ENCODE results near the gene TPK1.

The TPK1 gene

DNA sequence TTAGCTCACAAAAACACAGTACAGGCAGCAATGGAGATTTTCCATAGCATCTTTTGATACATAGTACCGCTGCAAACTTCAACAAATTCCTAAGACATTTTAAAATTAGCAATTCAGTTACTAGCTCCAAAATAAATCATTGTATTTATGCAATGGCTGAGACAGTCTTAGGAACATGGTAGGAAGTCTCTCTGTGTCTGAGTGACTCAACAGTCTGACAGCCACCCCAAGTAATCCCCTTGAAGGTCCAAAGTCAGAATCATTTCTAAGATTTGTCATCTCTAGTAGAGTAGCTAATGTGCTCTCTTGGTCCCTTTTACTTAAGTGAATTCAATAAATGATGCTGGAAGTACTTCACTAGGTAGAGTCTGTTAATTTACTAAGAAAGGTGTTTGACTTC is 338.6 kb downstream of the TPK1 start:
- no peak overlapping the region for H3K4me3 ChIP-seq (ENCODE audit: low read depth, low read length)
- H3K4me2 ChIP-seq (ENCODE audit: low read length): no peak overlapping the region
- no peaks in the 10 kb centered on the region for H3K79me2 ChIP-seq
- no peak overlapping the region for H3K9ac ChIP-seq
- H2AFZ ChIP-seq: no peak overlapping the region
- H3K27me3 ChIP-seq (ENCODE audit: control insufficient read depth, insufficient read depth, low read length): no peaks in the 10 kb centered on the region
- H3K4me1 ChIP-seq: no peaks in the 10 kb centered on the region
- no peak overlapping the region for H3K27ac ChIP-seq
- no peaks in the 10 kb centered on the region for H3K36me3 ChIP-seq (ENCODE audit: control insufficient read depth, insufficient read depth, low read length)
- H3K9me3 ChIP-seq (ENCODE audit: control insufficient read depth, low read length): no peaks in the 10 kb centered on the region
- TF ChIP-seq, protein P1, sequence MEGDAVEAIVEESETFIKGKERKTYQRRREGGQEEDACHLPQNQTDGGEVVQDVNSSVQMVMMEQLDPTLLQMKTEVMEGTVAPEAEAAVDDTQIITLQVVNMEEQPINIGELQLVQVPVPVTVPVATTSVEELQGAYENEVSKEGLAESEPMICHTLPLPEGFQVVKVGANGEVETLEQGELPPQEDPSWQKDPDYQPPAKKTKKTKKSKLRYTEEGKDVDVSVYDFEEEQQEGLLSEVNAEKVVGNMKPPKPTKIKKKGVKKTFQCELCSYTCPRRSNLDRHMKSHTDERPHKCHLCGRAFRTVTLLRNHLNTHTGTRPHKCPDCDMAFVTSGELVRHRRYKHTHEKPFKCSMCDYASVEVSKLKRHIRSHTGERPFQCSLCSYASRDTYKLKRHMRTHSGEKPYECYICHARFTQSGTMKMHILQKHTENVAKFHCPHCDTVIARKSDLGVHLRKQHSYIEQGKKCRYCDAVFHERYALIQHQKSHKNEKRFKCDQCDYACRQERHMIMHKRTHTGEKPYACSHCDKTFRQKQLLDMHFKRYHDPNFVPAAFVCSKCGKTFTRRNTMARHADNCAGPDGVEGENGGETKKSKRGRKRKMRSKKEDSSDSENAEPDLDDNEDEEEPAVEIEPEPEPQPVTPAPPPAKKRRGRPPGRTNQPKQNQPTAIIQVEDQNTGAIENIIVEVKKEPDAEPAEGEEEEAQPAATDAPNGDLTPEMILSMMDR (IDR thresholded peaks at IDR 0.05): no peak

DNA sequence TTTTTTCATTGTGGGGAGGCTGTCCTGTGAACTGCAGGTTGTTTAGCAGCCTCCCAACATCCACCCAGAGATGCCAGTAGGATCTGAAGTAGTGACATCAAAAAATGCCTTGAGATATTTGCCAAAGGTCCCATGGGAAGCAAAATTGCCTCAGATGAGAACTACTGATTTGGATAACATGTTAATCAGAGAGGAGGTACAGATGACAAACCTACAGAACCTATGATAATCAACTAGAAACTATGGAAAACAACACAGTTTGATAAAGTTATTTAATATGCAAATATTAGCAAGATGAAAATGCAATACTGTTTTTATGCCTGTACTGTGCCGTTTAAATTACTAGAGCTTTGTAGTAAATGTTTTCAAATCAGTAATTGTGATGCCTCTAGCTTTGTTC is 341.5 kb downstream of the TPK1 start:
- TF ChIP-seq, protein P1 (IDR thresholded peaks at IDR 0.05): no peak
- no peaks in the 10 kb centered on the region for H3K4me1 ChIP-seq
- H3K9ac ChIP-seq: no peak overlapping the region
- no peak overlapping the region for H2AFZ ChIP-seq
- no peak overlapping the region for H3K4me3 ChIP-seq (ENCODE audit: low read depth, low read length)
- no peaks in the 10 kb centered on the region for H3K79me2 ChIP-seq
- H3K9me3 ChIP-seq (ENCODE audit: control insufficient read depth, low read length): no peaks in the 10 kb centered on the region
- no peaks in the 10 kb centered on the region for H3K36me3 ChIP-seq (ENCODE audit: control insufficient read depth, insufficient read depth, low read length)
- H3K4me2 ChIP-seq (ENCODE audit: low read length): no peak overlapping the region
- H3K27me3 ChIP-seq (ENCODE audit: control insufficient read depth, insufficient read depth, low read length): no peaks in the 10 kb centered on the region
- H3K27ac ChIP-seq: no peak overlapping the region

DNA sequence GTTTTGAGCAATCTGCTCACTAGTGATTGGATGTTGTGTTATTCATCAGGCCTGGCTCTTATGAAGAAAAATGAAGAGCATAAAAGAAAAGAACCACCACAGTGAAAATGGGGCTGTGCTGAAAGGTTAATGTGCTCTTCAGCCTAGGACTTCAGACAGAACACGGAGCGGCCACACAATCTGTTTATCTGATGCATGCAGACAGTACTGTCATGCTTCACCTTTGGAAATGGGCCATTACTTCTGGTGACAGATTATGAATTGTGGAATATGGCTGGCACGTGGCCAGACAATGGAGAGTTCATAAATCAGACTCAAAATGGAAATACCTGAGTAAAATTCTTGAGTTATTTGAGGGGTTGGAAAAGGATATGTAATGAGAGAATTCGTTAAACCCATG is 346.3 kb downstream of the TPK1 start:
- TF ChIP-seq, protein P1 (IDR thresholded peaks at IDR 0.05): no peak
- Histone ChIP-seq H3K4me2 (ENCODE audit: low read length) (no peak overlapping the region), H3K79me2 (no peaks in the 10 kb centered on the region), H3K27me3 (ENCODE audit: control insufficient read depth, insufficient read depth, low read length) (no peaks in the 10 kb centered on the region), H2AFZ (no peak overlapping the region), H3K4me3 (ENCODE audit: low read depth, low read length) (no peak overlapping the region), H3K36me3 (ENCODE audit: control insufficient read depth, insufficient read depth, low read length) (no peaks in the 10 kb centered on the region), H3K4me1 (no peaks in the 10 kb centered on the region), H3K27ac (no peak overlapping the region), H3K9ac (no peak overlapping the region), H3K9me3 (ENCODE audit: control insufficient read depth, low read length) (no peaks in the 10 kb centered on the region)

DNA sequence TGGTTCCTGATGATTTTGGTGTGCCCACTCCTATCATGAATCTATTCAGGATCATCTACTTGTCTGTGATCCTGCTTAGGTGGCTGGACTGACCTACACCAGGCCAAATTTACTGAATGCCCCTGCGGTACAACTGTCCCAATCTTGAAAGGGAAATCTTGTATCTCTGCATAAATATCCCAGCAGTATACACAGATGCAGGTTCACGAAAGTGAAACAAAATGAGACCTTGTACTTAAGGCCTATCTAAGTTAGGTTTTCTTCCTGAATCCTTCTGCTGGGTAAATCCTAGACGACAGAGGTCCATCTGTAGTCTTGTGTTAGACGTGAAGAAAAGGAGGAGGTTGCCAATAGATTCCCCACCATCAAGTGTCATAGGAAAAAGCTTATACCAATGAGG is 346.9 kb downstream of the TPK1 start:
- Histone ChIP-seq H3K79me2 (no peaks in the 10 kb centered on the region), H3K4me1 (no peaks in the 10 kb centered on the region), H3K36me3 (ENCODE audit: control insufficient read depth, insufficient read depth, low read length) (no peaks in the 10 kb centered on the region), H3K9ac (no peak overlapping the region), H3K27me3 (ENCODE audit: control insufficient read depth, insufficient read depth, low read length) (no peaks in the 10 kb centered on the region), H3K9me3 (ENCODE audit: control insufficient read depth, low read length) (no peaks in the 10 kb centered on the region), H3K4me3 (ENCODE audit: low read depth, low read length) (no peak overlapping the region), H3K4me2 (ENCODE audit: low read length) (no peak overlapping the region), H3K27ac (no peak overlapping the region), H2AFZ (no peak overlapping the region)
- TF ChIP-seq, protein P1 (IDR thresholded peaks at IDR 0.05): no peak

DNA sequence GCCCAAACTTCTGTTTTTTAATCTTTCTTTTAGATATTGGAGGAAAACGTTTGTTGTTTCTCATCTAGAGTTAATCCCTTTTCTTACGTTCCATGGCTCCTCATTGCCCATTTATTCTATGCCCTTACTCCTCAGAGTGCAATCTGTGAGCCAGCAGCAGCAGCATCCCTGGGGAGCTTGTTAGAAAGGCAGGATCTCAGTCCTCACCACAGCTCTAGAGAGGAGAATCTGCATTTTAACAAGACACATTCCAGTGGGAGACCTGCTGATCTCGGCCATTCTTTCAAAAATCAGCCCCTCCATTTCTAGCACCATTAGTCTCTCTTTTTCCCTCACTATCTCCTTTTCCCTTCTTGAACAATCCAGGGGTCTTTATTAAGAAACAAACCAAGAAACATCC is 348.0 kb downstream of the TPK1 start:
- H2AFZ ChIP-seq: no peak overlapping the region

More for the DNA sequence above, 348.0 kb downstream of the TPK1 start:
- Histone ChIP-seq H3K4me3 (ENCODE audit: low read depth, low read length) (no peak overlapping the region), H3K27ac (no peak overlapping the region), H3K4me1 (no peaks in the 10 kb centered on the region), H3K79me2 (no peaks in the 10 kb centered on the region), H3K36me3 (ENCODE audit: control insufficient read depth, insufficient read depth, low read length) (no peaks in the 10 kb centered on the region), H3K27me3 (ENCODE audit: control insufficient read depth, insufficient read depth, low read length) (no peaks in the 10 kb centered on the region), H3K4me2 (ENCODE audit: low read length) (no peak overlapping the region), H3K9ac (no peak overlapping the region), H3K9me3 (ENCODE audit: control insufficient read depth, low read length) (no peaks in the 10 kb centered on the region)
- TF ChIP-seq, protein P1 (IDR thresholded peaks at IDR 0.05): no peak
